Right lobe of liver (tissue), 4 donors: ENCODE results near the gene NKX2-2.

Experiments
- POLR2A ChIP-seq: fragments of 450-650 bp; IDR thresholded peaks from one replicate; pipeline ENCODE4 v1.6.1; 2017; ENCODE audit warnings: antibody characterized with exemption, mild to moderate bottlenecking
- TF ChIP-seq, protein P1 (sequence below), 4 donors: fragments of 200-600 bp in 3 of 4; fragments of 450-650 bp in 1 of 4; IDR thresholded peaks; one replicate each; pipeline versions ENCODE4 v1.5.1 to v1.8.0; 2016 to 2022; ENCODE audit warnings: antibody characterized with exemption in 4 of 4, mild to moderate bottlenecking in 2 of 4
- donor health status: DM: no; HTN: no; CAD: no.
- donor health status: DM: no; HTN: no; CAD: no.
- donor health status: DM: no; HTN: yes; CAD: no.

DNA sequence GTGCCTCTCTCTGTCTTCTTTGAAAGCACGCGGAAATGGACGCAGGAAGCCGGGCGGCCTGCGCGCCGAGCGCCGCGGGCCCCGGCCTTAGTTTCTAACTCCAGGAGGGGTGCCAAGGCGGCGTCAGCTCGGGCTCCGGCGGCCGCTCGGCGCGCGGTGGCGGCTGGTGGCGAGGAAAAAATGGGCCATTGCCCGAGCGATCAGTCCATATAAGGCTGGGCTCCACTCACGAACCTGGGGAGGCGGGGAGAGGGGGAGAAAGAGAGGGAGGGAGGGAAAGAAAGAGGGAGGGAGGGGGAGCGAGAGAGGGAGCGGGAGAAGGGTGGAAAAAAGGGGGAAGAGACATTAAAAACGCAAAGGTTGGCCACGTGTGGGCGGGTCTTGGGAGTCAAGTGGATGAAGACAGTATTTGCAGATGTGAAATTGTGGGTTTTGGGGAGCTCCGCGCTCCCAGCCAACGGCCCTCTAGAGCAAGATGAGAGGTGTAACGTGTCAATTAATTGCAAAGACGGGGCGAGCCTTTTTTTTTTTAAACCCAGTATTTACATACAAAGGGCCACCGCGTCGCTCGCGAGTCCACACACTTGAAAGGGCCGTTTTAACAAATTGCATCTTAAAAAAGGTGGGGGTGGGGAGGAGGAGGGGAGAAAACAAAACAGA, at the start of gene NKX2-2:
- TF ChIP-seq, protein P1, sequence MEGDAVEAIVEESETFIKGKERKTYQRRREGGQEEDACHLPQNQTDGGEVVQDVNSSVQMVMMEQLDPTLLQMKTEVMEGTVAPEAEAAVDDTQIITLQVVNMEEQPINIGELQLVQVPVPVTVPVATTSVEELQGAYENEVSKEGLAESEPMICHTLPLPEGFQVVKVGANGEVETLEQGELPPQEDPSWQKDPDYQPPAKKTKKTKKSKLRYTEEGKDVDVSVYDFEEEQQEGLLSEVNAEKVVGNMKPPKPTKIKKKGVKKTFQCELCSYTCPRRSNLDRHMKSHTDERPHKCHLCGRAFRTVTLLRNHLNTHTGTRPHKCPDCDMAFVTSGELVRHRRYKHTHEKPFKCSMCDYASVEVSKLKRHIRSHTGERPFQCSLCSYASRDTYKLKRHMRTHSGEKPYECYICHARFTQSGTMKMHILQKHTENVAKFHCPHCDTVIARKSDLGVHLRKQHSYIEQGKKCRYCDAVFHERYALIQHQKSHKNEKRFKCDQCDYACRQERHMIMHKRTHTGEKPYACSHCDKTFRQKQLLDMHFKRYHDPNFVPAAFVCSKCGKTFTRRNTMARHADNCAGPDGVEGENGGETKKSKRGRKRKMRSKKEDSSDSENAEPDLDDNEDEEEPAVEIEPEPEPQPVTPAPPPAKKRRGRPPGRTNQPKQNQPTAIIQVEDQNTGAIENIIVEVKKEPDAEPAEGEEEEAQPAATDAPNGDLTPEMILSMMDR (IDR thresholded peaks at IDR 0.05), result no peak
- TF ChIP-seq POLR2A, result no peak
